T follicular helper cell (primary cell): ENCODE data around the gene ELOVL1.
"Not testable (repeated sequence)": the region's sequence is repeated elsewhere in the genome, so short reads cannot be mapped to it uniquely, and the experiment has no call there.

Experiments
- DNase-seq: peaks from one replicate; pipeline ENCODE4 v3.0.0-alpha.2; 2020; ENCODE audit warnings: low read depth
- total RNA-seq, 2 experiments: gene quantifications; one replicate each; lab custom pipeline; 2026; lab: John Stamatoyannopoulos, UW

Gene ELOVL1
- 63.5 to 68.6 reads per million in 2 experiments for total RNA-seq

GRCh38 chr1:43367904-43368645, at the start of gene ELOVL1:
Gene ELOVL1, minus strand, starts transcription at chr1:43368011. Its CDS starts 2,402 bp downstream, at chr1:43365609.
- DNase-seq, result peak; percentile 56

GRCh38 chr1:43415901-43416300, 48.1 kb upstream of the ELOVL1 start:
- DNase-seq, result no peak

GRCh38 chr1:43414634-43415223, 46.9 kb upstream of the ELOVL1 start:
- DNase-seq, result peak; percentile 46

- DNase-seq, result not testable (repeated sequence)
Measured at GRCh38 chr1:43413426-43413825, 45.6 kb upstream of the ELOVL1 start.

GRCh38 chr1:43410571-43410970, 42.8 kb upstream of the ELOVL1 start:
- DNase-seq, result no peak

- DNase-seq, result no peak
Measured at GRCh38 chr1:43405876-43406234, 38.0 kb upstream of the ELOVL1 start.

GRCh38 chr1:43405219-43405875, 37.5 kb upstream of the ELOVL1 start:
- no peak for DNase-seq

- no peak for DNase-seq
Measured at GRCh38 chr1:43404353-43404752, 36.5 kb upstream of the ELOVL1 start.

- DNase-seq, result no peak
Measured at GRCh38 chr1:43402089-43402865, 34.5 kb upstream of the ELOVL1 start.

- DNase-seq, result not testable (repeated sequence)
Measured at GRCh38 chr1:43400441-43400840, 32.6 kb upstream of the ELOVL1 start.

GRCh38 chr1:43398227-43398626, 30.4 kb upstream of the ELOVL1 start:
- DNase-seq, result no peak

- DNase-seq, result no peak
Measured at GRCh38 chr1:43396059-43396458, 28.2 kb upstream of the ELOVL1 start.

GRCh38 chr1:43395523-43395922, 27.7 kb upstream of the ELOVL1 start:
- no peak for DNase-seq

- no peak for DNase-seq
Measured at GRCh38 chr1:43392702-43393101, 24.9 kb upstream of the ELOVL1 start.

- DNase-seq, result peak; percentile 90
Measured at GRCh38 chr1:43389326-43390313, 21.8 kb upstream of the ELOVL1 start, which contains the start of the genes MED8 and SZT2. Gene MED8, minus strand, starts transcription at chr1:43389800. Its CDS starts 36 bp downstream, at chr1:43389764. Gene SZT2, plus strand, starts transcription at chr1:43389899. Its CDS starts 70 bp downstream, at chr1:43389969.

- DNase-seq, result no peak
Measured at GRCh38 chr1:43388613-43389012, 20.8 kb upstream of the ELOVL1 start.

GRCh38 chr1:43387976-43388599, 20.3 kb upstream of the ELOVL1 start:
- no peak for DNase-seq

GRCh38 chr1:43386676-43387075, 18.9 kb upstream of the ELOVL1 start:
- no peak for DNase-seq

GRCh38 chr1:43383449-43383848, 15.6 kb upstream of the ELOVL1 start:
- DNase-seq, result no peak

- DNase-seq, result no peak
Measured at GRCh38 chr1:43382027-43382779, 14.4 kb upstream of the ELOVL1 start.
